Measurements from ENCODE around the gene PADI2. TPM values are rescaled to one million over a fixed set of nuclear protein-coding genes. Genes with fewer than 3 reads are reported as not detected.

The PADI2 gene
- total and polyA plus RNA-seq, 12 donors = 0.20 to 0.88 (median 0.44) TPM; not detected in 2

- Histone ChIP-seq H3K9me3 (replicated peaks in 1 of 3) (peaks cover 0 to 3% (median 0%) of the 10 kb centered on the region in 3 donors), H3K4me3 (no peak overlapping the region), H3K27ac (no peak overlapping the region), H3K36me3 (replicated peaks in 1 of 2) (no peaks in the 10 kb centered on the region), H3K4me1 (replicated peaks in 1 of 2) (no peaks in the 10 kb centered on the region), H3K27me3 (peaks cover 10% of the 10 kb centered on the region)
- TF ChIP-seq POLR2A (IDR thresholded peaks at IDR 0.05) = no peak
- TF ChIP-seq, protein P1, sequence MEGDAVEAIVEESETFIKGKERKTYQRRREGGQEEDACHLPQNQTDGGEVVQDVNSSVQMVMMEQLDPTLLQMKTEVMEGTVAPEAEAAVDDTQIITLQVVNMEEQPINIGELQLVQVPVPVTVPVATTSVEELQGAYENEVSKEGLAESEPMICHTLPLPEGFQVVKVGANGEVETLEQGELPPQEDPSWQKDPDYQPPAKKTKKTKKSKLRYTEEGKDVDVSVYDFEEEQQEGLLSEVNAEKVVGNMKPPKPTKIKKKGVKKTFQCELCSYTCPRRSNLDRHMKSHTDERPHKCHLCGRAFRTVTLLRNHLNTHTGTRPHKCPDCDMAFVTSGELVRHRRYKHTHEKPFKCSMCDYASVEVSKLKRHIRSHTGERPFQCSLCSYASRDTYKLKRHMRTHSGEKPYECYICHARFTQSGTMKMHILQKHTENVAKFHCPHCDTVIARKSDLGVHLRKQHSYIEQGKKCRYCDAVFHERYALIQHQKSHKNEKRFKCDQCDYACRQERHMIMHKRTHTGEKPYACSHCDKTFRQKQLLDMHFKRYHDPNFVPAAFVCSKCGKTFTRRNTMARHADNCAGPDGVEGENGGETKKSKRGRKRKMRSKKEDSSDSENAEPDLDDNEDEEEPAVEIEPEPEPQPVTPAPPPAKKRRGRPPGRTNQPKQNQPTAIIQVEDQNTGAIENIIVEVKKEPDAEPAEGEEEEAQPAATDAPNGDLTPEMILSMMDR (IDR thresholded peaks at IDR 0.05) = no peak
- 57 to 61% (median 60%) methylated on average over 3 of the region's 3 CpGs for WGBS, 4 donors
- intact Hi-C loops (cut with DNase I) = no loop called here
- DNase-seq = no peak
Observed at GRCh38 chr1:17156108-17156507, 36.9 kb upstream of the PADI2 start.

- intact Hi-C loops (cut with DNase I) = no loop called here
- Histone ChIP-seq H3K36me3 (replicated peaks in 1 of 2) (no peaks in the 10 kb centered on the region), H3K4me1 (replicated peaks in 1 of 2) (no peaks in the 10 kb centered on the region), H3K9me3 (replicated peaks in 1 of 3) (peaks cover 0 to 3% (median 0%) of the 10 kb centered on the region in 3 donors), H3K27me3 (peaks cover 10% of the 10 kb centered on the region), H3K27ac (no peak overlapping the region), H3K4me3 (no peak overlapping the region)
- DNase-seq = no peak
- 19 to 29% (median 24%) methylated on average over 2 of the region's 2 CpGs for WGBS, 4 donors
- TF ChIP-seq POLR2A (IDR thresholded peaks at IDR 0.05) = no peak
- TF ChIP-seq, protein P1 (IDR thresholded peaks at IDR 0.05) = no peak
Observed at GRCh38 chr1:17155257-17155920, 36.1 kb upstream of the PADI2 start.

DNA sequence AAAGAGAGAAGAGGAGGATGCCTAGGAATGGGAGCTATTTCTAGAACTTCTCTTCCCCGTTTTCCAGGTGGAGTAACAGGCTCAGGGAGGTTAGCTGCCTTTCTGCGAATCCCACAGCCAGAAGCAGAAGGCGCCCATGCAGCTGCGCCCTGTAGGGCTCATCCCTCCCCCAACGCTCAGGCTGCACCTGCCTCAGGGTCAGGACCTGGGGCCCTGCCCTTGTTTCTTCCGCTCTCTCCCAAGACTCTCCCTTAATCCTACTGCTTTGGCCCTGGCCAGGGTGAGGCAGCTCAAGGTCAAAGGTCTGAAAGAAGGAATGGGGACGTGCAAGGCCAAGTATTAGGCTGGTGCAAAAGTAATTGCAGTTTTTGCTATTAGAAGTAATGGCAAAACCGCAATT is 30.5 kb upstream of the PADI2 start:
- intact Hi-C loops (cut with DNase I) = no loop called here

DNA sequence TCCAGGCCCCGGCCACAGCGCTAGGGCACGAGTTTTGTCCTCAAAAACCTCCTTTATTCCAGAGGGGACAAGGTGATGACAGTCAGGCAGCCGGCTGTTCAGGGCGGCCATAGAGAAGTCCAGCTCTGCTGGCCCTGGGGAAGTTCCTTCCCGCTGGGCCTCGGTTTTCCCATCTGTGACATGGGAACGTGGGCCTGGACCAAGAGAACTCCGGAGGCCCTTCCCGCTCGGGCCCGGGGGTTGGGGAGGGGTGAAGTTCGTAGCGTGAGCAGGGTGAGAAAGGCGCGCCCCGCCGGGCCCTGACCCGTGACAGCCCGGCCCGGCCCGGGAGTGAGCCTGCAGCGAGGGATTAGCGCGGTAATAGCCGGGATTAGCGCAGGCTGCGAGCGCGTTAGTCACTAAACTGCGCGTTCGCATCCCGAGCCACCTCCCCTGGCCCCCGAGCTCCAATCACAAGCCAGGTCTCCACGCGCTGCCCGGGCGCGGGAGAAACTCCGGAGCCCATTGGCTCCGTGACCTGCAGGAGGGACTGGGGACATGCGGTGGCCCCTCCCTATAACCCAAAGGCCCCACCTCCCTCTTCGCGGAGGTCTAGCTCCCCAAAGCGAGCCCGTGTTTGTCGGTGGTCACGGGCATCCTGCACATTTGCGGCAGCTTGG is 29.8 kb upstream of the PADI2 start:
- Histone ChIP-seq H3K36me3 (replicated peaks in 1 of 2) (no peaks in the 10 kb centered on the region), H3K27ac (no peak overlapping the region), H3K4me3 (no peak overlapping the region), H3K27me3 (peaks cover 28% of the 10 kb centered on the region), H3K4me1 (replicated peaks in 1 of 2) (no peaks in the 10 kb centered on the region), H3K9me3 (replicated peaks in 1 of 3) (no peaks in the 10 kb centered on the region)
- WGBS, 4 donors = 27 to 41% (median 32%) methylated on average over 19 to 50 of the region's 50 CpGs
- no peak for TF ChIP-seq POLR2A (IDR thresholded peaks at IDR 0.05)
- TF ChIP-seq, protein P1 (IDR thresholded peaks at IDR 0.05) = no peak
- DNase-seq = no peak
- intact Hi-C loops (cut with DNase I) = no loop called here

More for the DNA sequence above, 30.5 kb upstream of the PADI2 start:
- 61 to 65% (median 61%) methylated on average over 8 of the region's 8 CpGs for WGBS, 4 donors
- no peaks in the 10 kb centered on the region for H3K4me1 ChIP-seq (replicated peaks in 1 of 2)
- H3K27ac ChIP-seq = no peak overlapping the region
- H3K9me3 ChIP-seq (replicated peaks in 1 of 3) = no peaks in the 10 kb centered on the region
- peaks cover 28% of the 10 kb centered on the region for H3K27me3 ChIP-seq
- no peak overlapping the region for H3K4me3 ChIP-seq
- no peak for DNase-seq
- TF ChIP-seq, protein P1 (IDR thresholded peaks at IDR 0.05) = no peak
- TF ChIP-seq POLR2A (IDR thresholded peaks at IDR 0.05) = no peak
- no peaks in the 10 kb centered on the region for H3K36me3 ChIP-seq (replicated peaks in 1 of 2)
